Heart right ventricle (tissue), 16 donors: ENCODE measurements around the gene TMPRSS13. TPM values are rescaled to one million over a fixed set of nuclear protein-coding genes. Genes with fewer than 3 reads are reported as not detected.
A peak's percentile ranks its signal among the peaks of the same experiment; 100 is the strongest.

Experiments used
- ATAC-seq, 8 donors: fragments of 200-7000 bp; cut with Tn5 transposase; one replicate each; pipeline ENCODE4 v1.9.1; 2020; ENCODE audit warnings: mild to moderate bottlenecking in 8 of 8, moderate library complexity in 8 of 8, moderate number of reproducible peaks in 1 of 8
- DNase-seq, 2 donors: peaks; one replicate each; pipeline ENCODE4 v3.0.0-alpha.2; 2020
- H3K27ac ChIP-seq, 10 donors: fragments of 200-600 bp; sonication (generic) in 2 of 10; one replicate each; pipeline versions ENCODE4 v1.5.0 to v1.8.0; 2020 to 2022; ENCODE audit warnings: mild to moderate bottlenecking in 3 of 10
- H3K27me3 ChIP-seq, 7 donors: fragments of 200-600 bp; one replicate each; pipeline ENCODE4 v1.8.0; 2021 to 2022; ENCODE audit warnings: mild to moderate bottlenecking in 2 of 7
- H3K36me3 ChIP-seq, 9 donors: fragments of 200-600 bp; sonication (generic) in 1 of 9; one replicate each; pipeline versions ENCODE4 v1.5.0 to v1.8.0; 2020 to 2022; ENCODE audit warnings: mild to moderate bottlenecking in 2 of 9
- H3K4me1 ChIP-seq, 9 donors: fragments of 200-600 bp; sonication (generic) in 1 of 9; one replicate each; pipeline versions ENCODE4 v1.5.0 to v1.8.0; 2020 to 2022; ENCODE audit warnings: mild to moderate bottlenecking in 4 of 9
- H3K4me3 ChIP-seq, 10 donors: fragments of 200-600 bp; sonication (generic) in 2 of 10; one replicate each; pipeline versions ENCODE4 v1.5.0 to v1.8.0; 2020 to 2022; ENCODE audit warnings: mild to moderate bottlenecking in 7 of 10, moderate library complexity in 2 of 10
- H3K9me3 ChIP-seq, 11 donors: fragments of 200-600 bp in 10 of 11; sonication (generic) in 2 of 11; one replicate each; pipeline versions ENCODE4 v1.5.0 to v1.8.0; 2013 to 2022; ENCODE audit warnings: mild to moderate bottlenecking in 2 of 11, control low read depth in 1 of 11, moderate library complexity in 1 of 11
- CTCF ChIP-seq, 9 donors: fragments of 200-600 bp; sonication (generic) in 2 of 9; IDR thresholded peaks; one replicate each; pipeline versions ENCODE4 v1.5.0 to v1.8.0; 2021 to 2022; ENCODE audit warnings: antibody characterized with exemption in 9 of 9, mild to moderate bottlenecking in 5 of 9, moderate library complexity in 1 of 9
- WGBS, 2 donors: extraction: QIAGEN DNeasy Blood & Tissue Kit; methylation state at CpG; one replicate each; pipeline ENCODE4 v1.1.7; 2013; ENCODE audit warnings: inconsistent platforms in 1 of 2; 5-methylcytosine and 5-hydroxymethylcytosine counted together
- intact Hi-C, 10 donors: fragments of 100-400 bp; cut with DNase I; formaldehyde crosslinking; loops; one replicate each; pipeline versions ENCODE4 v1.11.1 to v1.14.2; 2022
- polyA plus RNA-seq, 2 donors: library from polyadenylated mRNA; stranded (reverse); fragments of 200-250 nt; gene quantifications; one replicate each; pipeline ENCODE4 v1.2.3, GENCODE V29; 2013
- total RNA-seq, 10 donors: library from RNA; stranded (reverse); fragmentation: NEBNext Ultra II Directional in 3 of 10; extraction: Animal tissue kit (Norgen Biotek cat#: 25700) in 3 of 10; gene quantifications; one replicate each; pipeline versions ENCODE4 v1.2.1 to v1.2.4, GENCODE V29; 2021 to 2023
- donor health status: Arrhythmogenic right ventricular cardiomyopathy.
- donor health status: ischemic (EF 13 %, LVEDD 7.1; RV severe dilation, severe dysfunction).
- donor health status: healthy with polysubstance abuse.
- donor health status: DM: no; HTN: yes; CAD: no.
- donor health status: DM: no; HTN: no; CAD: no.
- donor health status: ischemic (EF 25% LVEDD 6.9; RV normal size, moderate dysfunction).
- donor health status: ischemic (EF 25% LVEDD 5.7; RV mildly dilated, moderate dysfunction).
- donor health status: healthy.
- donor health status: DM: yes; HTN: yes; CAD: no.
- donor health status: Ischemic cardiomyopathy.
- donor health status: ischemic (EF 35%, LVEDD 5.7; RV mildly dilated, moderate dysfunction).
- donor health status: nonischemic (EF 11% LVEDD 7.7; RV severe dilation, severe dysfunction).
- donor health status: DM: yes; HTN: yes; CAD: no.
- donor health status: PGD.
- donor health status: ischemic (EF 29% LVEDD 5.4; RV normal size, mild dysfunction).
- donor health status: nonischemic (EF 23%, LVEDD 6.1; RV moderate dilation, normal function).

TMPRSS13 gene
- total and polyA plus RNA-seq, 12 donors: 0.03 to 0.32 (median 0.18) TPM; not detected in 7

GRCh38 chr11:117885777-117886176 is 43.4 kb downstream of the TMPRSS13 start:
- intact Hi-C loops: loop anchor here in 1 of 10 donors (5.0 kb wide), 1 partner anchor 38 kb away; no protein-coding TSS in a partner anchor
- peaks cover 0 to under 1% (median 0%) of the 10 kb centered on the region in 7 donors for H3K27me3 ChIP-seq
- DNase-seq (peak; percentile 85 to 89), ATAC-seq (peak; percentile 89 to 94 (median 93))
- no peaks in the 10 kb centered on the region for H3K36me3 ChIP-seq
- H3K27ac ChIP-seq: peak overlapping the region; percentile 51 to 91 (median 78)
- TF ChIP-seq CTCF (IDR thresholded peaks at IDR 0.05): no peak
- H3K9me3 ChIP-seq: peaks cover 0 to 7% (median 0%) of the 10 kb centered on the region in 11 donors
- 3 to 5% methylated on average over 11 of the region's 11 CpGs for WGBS, 2 donors
- peak overlapping the region in 9 of 10 donors; percentile 6 to 46 (median 34) for H3K4me3 ChIP-seq
- H3K4me1 ChIP-seq: peaks cover 0 to 35% (median 19%) of the 10 kb centered on the region in 9 donors

- Histone ChIP-seq H3K4me1 (peaks cover 0 to 35% (median 19%) of the 10 kb centered on the region in 9 donors), H3K4me3 (peak overlapping the region in 1 of 10 donors; percentile 38), H3K27me3 (peaks cover 0 to 4% (median 0%) of the 10 kb centered on the region in 7 donors), H3K36me3 (no peaks in the 10 kb centered on the region), H3K9me3 (peaks cover 0 to 2% (median 0%) of the 10 kb centered on the region in 11 donors), H3K27ac (peak overlapping the region in 9 of 10 donors; percentile 67 to 91 (median 79))
- peak in 6 of 8 donors; percentile 15 to 42 (median 31) for ATAC-seq
- intact Hi-C loops: loop anchor here in 1 of 10 donors (5.0 kb wide), 1 partner anchor 38 kb away; no protein-coding TSS in a partner anchor
- 69 to 71% methylated on average over 7 of the region's 7 CpGs for WGBS, 2 donors
- no peak for TF ChIP-seq CTCF (IDR thresholded peaks at IDR 0.05)
- DNase-seq: no peak
These were observed 44.2 kb downstream of the TMPRSS13 start for GRCh38 chr11:117884994-117885393.

GRCh38 chr11:117883063-117883462 is 46.1 kb downstream of the TMPRSS13 start:
- H3K4me1 ChIP-seq: peaks cover 0 to 36% (median 19%) of the 10 kb centered on the region in 9 donors
- intact Hi-C loops: no loop called here
- ATAC-seq (no peak), DNase-seq (no peak)
- no peak overlapping the region for H3K27ac ChIP-seq
- H3K27me3 ChIP-seq: peaks cover 0 to 18% (median 0%) of the 10 kb centered on the region in 7 donors
- 88 to 89% methylated on average over 3 of the region's 3 CpGs for WGBS, 2 donors
- no peaks in the 10 kb centered on the region for H3K36me3 ChIP-seq
- H3K9me3 ChIP-seq: no peaks in the 10 kb centered on the region
- H3K4me3 ChIP-seq: no peak overlapping the region
- no peak for TF ChIP-seq CTCF (IDR thresholded peaks at IDR 0.05)

GRCh38 chr11:117882311-117882905 is 46.8 kb downstream of the TMPRSS13 start:
- no peak for ATAC-seq
- Histone ChIP-seq H3K36me3 (no peaks in the 10 kb centered on the region), H3K4me3 (no peak overlapping the region), H3K27ac (no peak overlapping the region), H3K27me3 (peaks cover 0 to 25% (median 0%) of the 10 kb centered on the region in 7 donors), H3K9me3 (no peaks in the 10 kb centered on the region), H3K4me1 (peaks cover 0 to 43% (median 23%) of the 10 kb centered on the region in 9 donors)
- WGBS, 2 donors: 30 to 36% methylated on average over 11 of the region's 11 CpGs
- intact Hi-C loops: no loop called here
- TF ChIP-seq CTCF (IDR thresholded peaks at IDR 0.05): no peak
- DNase-seq: no peak
